Body of pancreas (tissue), 4 donors: ENCODE measurements around the gene IQSEC1.

ENCODE experiments used
- CTCF ChIP-seq, 7 experiments: fragments of 450-650 bp in 4 of 7; fragments of 200-600 bp in 3 of 7; sonication (generic) in 3 of 7; IDR thresholded peaks; one replicate each; pipeline ENCODE4 v1.5.1; 2016 to 2019; ENCODE audit warnings: antibody characterized with exemption in 7 of 7
- POLR2A ChIP-seq, 3 donors: fragments of 450-650 bp; IDR thresholded peaks; one replicate each; pipeline ENCODE4 v1.6.1; 2016; ENCODE audit warnings: antibody characterized with exemption in 3 of 3, mild to moderate bottlenecking in 2 of 3

- TF ChIP-seq CTCF (IDR thresholded peaks at IDR 0.05) = no peak
- TF ChIP-seq POLR2A (IDR thresholded peaks at IDR 0.05) = no peak
These were observed 35.6 kb downstream of the IQSEC1 start for GRCh38 chr3:13037458-13038117.
